KMS-11 (cell line): ENCODE results near the gene STIMATE.

Experiments
- H2AFZ ChIP-seq: fragments of 200-600 bp; sonication (generic); 2 replicates; pipeline ENCODE4 v1.6.1; 2016; ENCODE audit warnings: antibody characterized with exemption, mixed run types, low read depth
- H3K27ac ChIP-seq: fragments of 200-600 bp; sonication (generic); 2 replicates; pipeline ENCODE4 v1.6.1; 2016; ENCODE audit warnings: mild to moderate bottlenecking, mixed run types
- H3K27me3 ChIP-seq: fragments of 200-600 bp; sonication (generic); 2 replicates; pipeline ENCODE4 v1.6.1; 2017; ENCODE audit warnings: mild to moderate bottlenecking, low read depth, mixed run types, moderate library complexity; ENCODE audit not compliant: insufficient read depth
- H3K36me3 ChIP-seq: fragments of 200-600 bp; sonication (generic); 2 replicates; pipeline ENCODE4 v1.6.1; 2017; ENCODE audit warnings: mild to moderate bottlenecking, mixed run types; ENCODE audit not compliant: insufficient read depth
- H3K4me1 ChIP-seq: fragments of 200-600 bp; sonication (generic); 2 replicates; pipeline ENCODE4 v1.6.1; 2016; ENCODE audit warnings: mild to moderate bottlenecking, low read depth, mixed run types; ENCODE audit not compliant: poor library complexity, severe bottlenecking
- H3K4me2 ChIP-seq: fragments of 200-600 bp; sonication (generic); 2 replicates; pipeline ENCODE4 v1.7.0; 2016; ENCODE audit warnings: mild to moderate bottlenecking, mixed run types
- H3K4me3 ChIP-seq: fragments of 200-600 bp; sonication (generic); IDR thresholded peaks from 2 replicates; pipeline ENCODE4 v1.6.1; 2017; ENCODE audit warnings: low read depth, low read length, mixed read lengths; ENCODE audit not compliant: insufficient read depth
- H3K79me2 ChIP-seq: fragments of 200-600 bp; sonication (generic); 2 replicates; pipeline ENCODE4 v1.6.1; 2016; ENCODE audit warnings: low read depth, mixed run types; ENCODE audit not compliant: insufficient read depth
- H3K9ac ChIP-seq: fragments of 200-600 bp; sonication (generic); 2 replicates; pipeline ENCODE4 v1.6.1; 2016; ENCODE audit warnings: mild to moderate bottlenecking, mixed run types
- H4K20me1 ChIP-seq: fragments of 200-600 bp; sonication (generic); 2 replicates; pipeline ENCODE4 v1.6.1; 2016; ENCODE audit warnings: mild to moderate bottlenecking, mixed run types; ENCODE audit not compliant: insufficient read depth
- TF ChIP-seq, protein P1 (sequence below): fragments of 200-600 bp; sonication (generic); conservative IDR thresholded peaks from 2 replicates; pipeline ENCODE4 v1.6.1; 2017; ENCODE audit warnings: low read depth, mild to moderate bottlenecking, antibody characterized with exemption, low read length, moderate library complexity, mixed read lengths

STIMATE gene

DNA sequence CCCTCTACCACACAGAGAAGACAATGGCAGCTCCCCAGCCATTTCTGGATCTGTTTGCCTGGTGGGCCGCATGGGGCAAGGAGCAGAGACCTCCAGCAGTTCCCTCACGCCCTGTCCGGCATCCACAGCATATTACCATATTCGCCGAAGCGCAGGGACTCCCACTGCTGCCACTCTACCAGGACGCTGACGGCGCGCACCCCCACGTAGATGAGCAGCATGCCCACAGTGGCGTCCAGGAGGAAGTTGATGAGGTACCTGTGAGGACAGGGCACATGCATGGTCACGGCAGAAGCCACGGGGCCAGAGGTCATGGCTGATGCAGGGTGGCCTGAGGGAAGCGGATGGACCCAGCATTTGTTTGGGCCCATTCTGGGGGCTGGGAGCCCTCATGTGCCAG is 47.7 kb downstream of the STIMATE start:
- Histone ChIP-seq H3K27me3 (no peaks in the 10 kb centered on the region), H3K79me2 (no peaks in the 10 kb centered on the region), H4K20me1 (no peaks in the 10 kb centered on the region), H3K9ac (no peak overlapping the region), H3K4me1 (no peaks in the 10 kb centered on the region), H3K27ac (no peak overlapping the region), H3K36me3 (no peaks in the 10 kb centered on the region), H2AFZ (no peak overlapping the region), H3K4me3 (no peak overlapping the region), H3K4me2 (no peak overlapping the region)
- TF ChIP-seq, protein P1, sequence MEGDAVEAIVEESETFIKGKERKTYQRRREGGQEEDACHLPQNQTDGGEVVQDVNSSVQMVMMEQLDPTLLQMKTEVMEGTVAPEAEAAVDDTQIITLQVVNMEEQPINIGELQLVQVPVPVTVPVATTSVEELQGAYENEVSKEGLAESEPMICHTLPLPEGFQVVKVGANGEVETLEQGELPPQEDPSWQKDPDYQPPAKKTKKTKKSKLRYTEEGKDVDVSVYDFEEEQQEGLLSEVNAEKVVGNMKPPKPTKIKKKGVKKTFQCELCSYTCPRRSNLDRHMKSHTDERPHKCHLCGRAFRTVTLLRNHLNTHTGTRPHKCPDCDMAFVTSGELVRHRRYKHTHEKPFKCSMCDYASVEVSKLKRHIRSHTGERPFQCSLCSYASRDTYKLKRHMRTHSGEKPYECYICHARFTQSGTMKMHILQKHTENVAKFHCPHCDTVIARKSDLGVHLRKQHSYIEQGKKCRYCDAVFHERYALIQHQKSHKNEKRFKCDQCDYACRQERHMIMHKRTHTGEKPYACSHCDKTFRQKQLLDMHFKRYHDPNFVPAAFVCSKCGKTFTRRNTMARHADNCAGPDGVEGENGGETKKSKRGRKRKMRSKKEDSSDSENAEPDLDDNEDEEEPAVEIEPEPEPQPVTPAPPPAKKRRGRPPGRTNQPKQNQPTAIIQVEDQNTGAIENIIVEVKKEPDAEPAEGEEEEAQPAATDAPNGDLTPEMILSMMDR, result no peak

- Histone ChIP-seq H3K27ac (no peak overlapping the region), H2AFZ (no peak overlapping the region), H3K9ac (no peak overlapping the region), H3K4me1 (no peaks in the 10 kb centered on the region), H3K79me2 (no peaks in the 10 kb centered on the region), H3K36me3 (no peaks in the 10 kb centered on the region), H3K4me3 (no peak overlapping the region), H4K20me1 (no peaks in the 10 kb centered on the region), H3K27me3 (no peaks in the 10 kb centered on the region), H3K4me2 (no peak overlapping the region)
- TF ChIP-seq, protein P1, result no peak
These were observed 48.7 kb downstream of the STIMATE start for GRCh38 chr3:52848617-52849016.

DNA sequence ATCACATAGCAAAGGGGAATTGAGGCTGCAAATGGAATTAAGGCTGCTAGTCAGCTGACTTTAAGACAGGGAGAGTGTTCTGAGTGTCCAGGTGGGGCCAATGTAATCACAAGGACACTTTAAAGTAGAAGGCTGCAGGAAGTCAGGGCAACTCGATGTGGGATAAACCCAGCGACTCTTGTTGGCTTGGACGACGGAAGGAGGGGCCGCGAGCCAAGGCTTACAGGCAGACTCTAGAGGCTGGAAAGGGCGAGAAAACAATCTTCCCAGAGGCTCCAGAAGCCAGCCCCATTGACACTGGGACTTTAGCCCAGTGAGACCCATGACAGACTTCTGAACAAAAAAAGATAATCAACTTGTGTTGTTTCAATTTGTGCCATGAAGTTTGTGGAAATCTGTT is 49.6 kb downstream of the STIMATE start:
- H3K27me3 ChIP-seq, result no peaks in the 10 kb centered on the region
- H3K36me3 ChIP-seq, result no peaks in the 10 kb centered on the region
- TF ChIP-seq, protein P1, result no peak
- no peak overlapping the region for H3K4me2 ChIP-seq
- no peak overlapping the region for H3K27ac ChIP-seq
- H2AFZ ChIP-seq, result no peak overlapping the region
- H3K79me2 ChIP-seq, result no peaks in the 10 kb centered on the region
- no peaks in the 10 kb centered on the region for H3K4me1 ChIP-seq
- no peaks in the 10 kb centered on the region for H4K20me1 ChIP-seq
- no peak overlapping the region for H3K9ac ChIP-seq
- no peak overlapping the region for H3K4me3 ChIP-seq

DNA sequence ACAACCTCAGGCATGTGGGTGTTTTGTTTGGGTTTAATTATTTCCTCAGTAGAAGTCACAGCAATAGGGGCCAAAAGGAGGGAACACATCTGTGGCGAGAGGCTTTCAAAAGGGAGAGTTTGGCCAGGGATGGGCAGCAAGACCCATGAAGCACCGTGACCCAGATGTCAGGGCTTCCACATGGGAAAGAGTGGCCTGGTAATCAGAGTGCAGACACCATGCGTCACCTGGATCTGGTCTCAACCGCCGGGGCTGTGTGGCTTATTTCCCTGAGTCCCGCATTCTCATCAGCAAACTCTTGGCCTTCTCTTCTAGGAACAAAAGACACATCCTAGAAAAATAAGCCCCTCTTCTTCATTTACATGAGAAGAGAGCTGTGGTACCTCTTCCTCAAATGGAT is 50.1 kb downstream of the STIMATE start:
- no peak overlapping the region for H3K4me2 ChIP-seq
- H2AFZ ChIP-seq, result no peak overlapping the region
- H3K36me3 ChIP-seq, result no peaks in the 10 kb centered on the region
- no peak overlapping the region for H3K27ac ChIP-seq
- H3K27me3 ChIP-seq, result no peaks in the 10 kb centered on the region
- H3K4me1 ChIP-seq, result no peaks in the 10 kb centered on the region
- H3K79me2 ChIP-seq, result no peaks in the 10 kb centered on the region
- TF ChIP-seq, protein P1, result no peak
- no peak overlapping the region for H3K4me3 ChIP-seq
- no peak overlapping the region for H3K9ac ChIP-seq
- H4K20me1 ChIP-seq, result no peaks in the 10 kb centered on the region
